GM12878 (cell line): Measurements from ENCODE around the gene DTX4. TPM values are rescaled to one million over a fixed set of nuclear protein-coding genes. Genes with fewer than 3 reads are reported as not detected.

Experiments used
- ATF2 ChIP-seq: IDR thresholded peaks from 2 replicates; pipeline ENCODE4 v1.6.1; 2012; ENCODE audit warnings: low read length, inconsistent platforms
- ATF3 ChIP-seq: IDR thresholded peaks from 2 replicates; pipeline ENCODE4 v1.6.1; 2011; ENCODE audit warnings: low read depth, mild to moderate bottlenecking, low read length, moderate library complexity, borderline replicate concordance; ENCODE audit errors: extremely low read depth
- CBX5 ChIP-seq: sonication (generic); IDR thresholded peaks from 2 replicates; pipeline ENCODE4 v1.6.1; 2016; ENCODE audit warnings: low read depth, moderate library complexity, mild to moderate bottlenecking, inconsistent platforms
- DPF2 ChIP-seq: fragments of 450-650 bp; IDR thresholded peaks from 2 replicates; pipeline ENCODE4 v1.6.1; 2017; ENCODE audit warnings: mild to moderate bottlenecking
- E2F8 ChIP-seq: fragments of 450-650 bp; IDR thresholded peaks from 2 replicates; pipeline ENCODE4 v1.6.1; 2018; ENCODE audit warnings: mild to moderate bottlenecking, low read depth, moderate library complexity; ENCODE audit not compliant: partially characterized antibody
- EGR1 ChIP-seq, 2 experiments: IDR thresholded peaks; 1 replicate in 1 of 2; 2 replicates in 1 of 2; pipeline ENCODE4 v1.6.1; 2011 to 2012; ENCODE audit warnings: low read depth in 2 of 2, low read length in 2 of 2, borderline replicate concordance in 1 of 2, mild to moderate bottlenecking in 1 of 2, moderate library complexity in 1 of 2
- ETV6 ChIP-seq, 2 experiments: fragments of 450-650 bp in 1 of 2; IDR thresholded peaks in 1 of 2; conservative IDR thresholded peaks in 1 of 2; 2 replicates each; pipeline ENCODE4 v1.6.1; 2014; ENCODE audit warnings: antibody characterized with exemption in 1 of 2, borderline replicate concordance in 1 of 2, low read depth in 1 of 2, mild to moderate bottlenecking in 1 of 2, moderate library complexity in 1 of 2
- MEF2A ChIP-seq: IDR thresholded peaks from 2 replicates; pipeline ENCODE4 v1.6.1; 2011; ENCODE audit warnings: low read depth, mild to moderate bottlenecking, low read length, moderate library complexity; ENCODE audit not compliant: insufficient read depth
- NKRF ChIP-seq: fragments of 450-650 bp; conservative IDR thresholded peaks from 2 replicates; pipeline ENCODE4 v1.6.1; 2017; ENCODE audit warnings: mild to moderate bottlenecking, moderate library complexity
- NR2C1 ChIP-seq: fragments of 450-650 bp; IDR thresholded peaks from 2 replicates; pipeline ENCODE4 v1.6.1; 2017; ENCODE audit warnings: antibody characterized with exemption, mild to moderate bottlenecking, moderate library complexity
- NR2F1 ChIP-seq: fragments of 450-650 bp; conservative IDR thresholded peaks from 2 replicates; pipeline ENCODE4 v1.6.1; 2017; ENCODE audit warnings: mild to moderate bottlenecking
- PML ChIP-seq: IDR thresholded peaks from 2 replicates; pipeline ENCODE4 v1.6.1; 2012; ENCODE audit warnings: low read length, inconsistent platforms
- RAD21 ChIP-seq: IDR thresholded peaks from 2 replicates; pipeline ENCODE4 v1.6.1; 2011; ENCODE audit warnings: mild to moderate bottlenecking, low read depth, low read length, moderate library complexity; ENCODE audit not compliant: insufficient read depth
- RFX5 ChIP-seq: IDR thresholded peaks from 2 replicates; pipeline ENCODE4 v1.6.1; 2011; ENCODE audit warnings: low read depth, low read length, improper control_type of control experiment
- RUNX3 ChIP-seq: IDR thresholded peaks from 2 replicates; pipeline ENCODE4 v1.6.1; 2012; ENCODE audit warnings: low read length, inconsistent platforms
- SMAD5 ChIP-seq: IDR thresholded peaks from 2 replicates; pipeline ENCODE4 v1.6.1; 2016; ENCODE audit warnings: antibody characterized with exemption, low read depth
- SP1 ChIP-seq: IDR thresholded peaks from one replicate; pipeline ENCODE4 v1.6.1; 2011; ENCODE audit warnings: low read depth, low read length
- ZBTB4 ChIP-seq: fragments of 450-650 bp; formaldehyde crosslinking; IDR thresholded peaks from 2 replicates; pipeline ENCODE4 v1.4.0; 2022; ENCODE audit warnings: mild to moderate bottlenecking, moderate library complexity
- ZNF384 ChIP-seq: IDR thresholded peaks from 2 replicates; pipeline ENCODE4 v1.6.1; 2012; ENCODE audit warnings: low read depth, mild to moderate bottlenecking, low read length, improper control_type of control experiment, borderline replicate concordance
- ZSCAN29 ChIP-seq: fragments of 450-650 bp; IDR thresholded peaks from 2 replicates; pipeline ENCODE4 v1.6.1; 2017; ENCODE audit warnings: mild to moderate bottlenecking, moderate library complexity
- polyA plus RNA-seq, 11 experiments: library from polyadenylated mRNA; depleted of rRNA in 4 of 11; unstranded in 6 of 11; stranded (reverse) in 5 of 11; fragments of >200 nt; fragmentation: Nextera tagmentation in 4 of 11; fragmentation: Illumina TruSeq in 1 of 11; extraction: Ambion mirVana in 4 of 11; extraction: Trizol in 1 of 11; gene quantifications; 1 replicate in 1 of 11; 2 replicates in 10 of 11; pipeline versions ENCODE4 v1.2.1 to v1.2.3, GENCODE V29; 2011 to 2016; ENCODE audit warnings: inconsistent platforms in 2 of 11, missing spikeins in 2 of 11, low read depth in 1 of 11
- total RNA-seq, 4 experiments: library from RNA; depleted of rRNA in 3 of 4; stranded (reverse); fragments of >200 nt in 3 of 4; fragmentation: Illumina TruSeq in 1 of 4; extraction: Trizol in 1 of 4; gene quantifications; 2 replicates each; pipeline versions ENCODE4 v1.2.1 to v1.2.3, GENCODE V29; 2013 to 2021

The DTX4 gene
- total and polyA plus RNA-seq, 10 of the 15 experiments (the other 5 are each of a cell fraction or from before 2014, with no cell fraction given) = 3.8 to 25.8 (median 10.5) TPM

GRCh38 chr11:59144579-59145345, 27.2 kb upstream of the DTX4 start (continued):
- TF ChIP-seq ZBTB4 (CRISPR knock-in tag) (0 out of 2 replicates have a peak, but pooled peaks have one; percentile 60), MEF2A (0 out of 2 replicates have a peak, but pooled peaks have one; percentile 20), PML (peak; percentile 71), NR2C1 (no peak), ATF3 (no peak), ATF2 (no peak), NKRF (peak; percentile 100), SP1 (no peak), RUNX3 (peak; percentile 74), RAD21 (no peak), ETV6 (conservative IDR thresholded peaks at IDR 0.05 in 1 of 2, IDR thresholded peaks at IDR 0.05 in 1 of 2; ENCODE audit: borderline replicate concordance in 1 of 2, low read depth in 1 of 2) (no peak), NR2F1 (no peak), EGR1 (IDR thresholded peaks at IDR 0.05; ENCODE audit: borderline replicate concordance in 1 of 2, low read depth in 2 of 2, low read length in 2 of 2) (no peak), CBX5 (0 out of 2 replicates have a peak, but pooled peaks have one; percentile 67), ZSCAN29 (no peak), SMAD5 (peak; percentile 51; the same call in 1 of the 2 replicates), RFX5 (no peak), ZNF384 (no peak), DPF2 (0 out of 2 replicates have a peak, but pooled peaks have one; percentile 43), E2F8 (peak; percentile 34)
